Endothelial cell of umbilical vein (primary cell): Measurements from ENCODE around the gene ZNF740.

Experiments
- CTCF ChIP-seq, 2 donors: IDR thresholded peaks; 1 replicate in 1 of 2; 2 replicates in 1 of 2; pipeline ENCODE4 v1.5.1; 2011; ENCODE audit warnings: low read length in 2 of 2, mild to moderate bottlenecking in 2 of 2, moderate library complexity in 2 of 2, control low read depth in 1 of 2, inconsistent platforms in 1 of 2, low read depth in 1 of 2; ENCODE audit not compliant: insufficient read depth in 1 of 2; ENCODE audit errors: extremely low read depth in 1 of 2
- EZH2 ChIP-seq: IDR thresholded peaks from 2 replicates; pipeline ENCODE4 v1.6.1; 2012; ENCODE audit warnings: borderline replicate concordance, low read depth, mild to moderate bottlenecking, moderate library complexity, low read length, inconsistent platforms; ENCODE audit not compliant: severe bottlenecking
- FOS ChIP-seq: IDR thresholded peaks from 2 replicates; pipeline ENCODE4 v1.6.1; 2011; ENCODE audit warnings: mild to moderate bottlenecking, low read length, moderate library complexity, borderline replicate concordance; ENCODE audit not compliant: insufficient read depth
- GATA2 ChIP-seq: IDR thresholded peaks from 2 replicates; pipeline ENCODE4 v1.7.0; 2011; ENCODE audit warnings: low read depth, mild to moderate bottlenecking, moderate library complexity, mixed read lengths, low read length; ENCODE audit not compliant: insufficient read length, insufficient read depth
- MAX ChIP-seq: IDR thresholded peaks from 2 replicates; pipeline ENCODE4 v1.6.1; 2011; ENCODE audit not compliant: insufficient read depth, insufficient read length
- MYC ChIP-seq: IDR thresholded peaks from one replicate; pipeline ENCODE4 v1.6.1; 2011; ENCODE audit warnings: mild to moderate bottlenecking, low read depth, low read length
- POLR2A ChIP-seq: IDR thresholded peaks from 2 replicates; pipeline ENCODE4 v1.6.1; 2012; ENCODE audit warnings: low read depth, mild to moderate bottlenecking, control low read depth, low read length
- POLR2AphosphoS5 ChIP-seq: IDR thresholded peaks from 2 replicates; pipeline ENCODE4 v1.6.1; 2012; ENCODE audit warnings: low read depth, mild to moderate bottlenecking, control low read depth, low read length, moderate library complexity; ENCODE audit not compliant: insufficient read depth

GRCh38 chr12:53200458-53201176 is 20.1 kb downstream of the ZNF740 start:
- TF ChIP-seq CTCF (IDR thresholded peaks at IDR 0.05; ENCODE audit: extremely low read depth in 1 of 2, insufficient read depth in 1 of 2, low read depth in 1 of 2, low read length in 2 of 2): no peak
- no peak for TF ChIP-seq POLR2A
- no peak for TF ChIP-seq POLR2AphosphoS5
- TF ChIP-seq MAX: no peak
- no peak for TF ChIP-seq MYC
- no peak for TF ChIP-seq GATA2
- no peak for TF ChIP-seq EZH2
- TF ChIP-seq FOS: no peak
